OCI-LY7 (cell line): ENCODE results near the gene ODAM.

Experiments
- EZH2phosphoT487 ChIP-seq: fragments of 200-600 bp; sonication (generic); IDR thresholded peaks from 2 replicates; pipeline ENCODE4 v1.6.1; 2018; ENCODE audit warnings: low read depth, borderline replicate concordance, mild to moderate bottlenecking, mixed run types, antibody characterized with exemption, low read length, moderate library complexity, mixed read lengths
- TF ChIP-seq, protein P1 (sequence below): fragments of 200-600 bp; sonication (generic); conservative IDR thresholded peaks from 2 replicates; pipeline ENCODE4 v1.5.1; 2014; ENCODE audit warnings: mild to moderate bottlenecking, antibody characterized with exemption, low read length, moderate library complexity, mixed read lengths

DNA sequence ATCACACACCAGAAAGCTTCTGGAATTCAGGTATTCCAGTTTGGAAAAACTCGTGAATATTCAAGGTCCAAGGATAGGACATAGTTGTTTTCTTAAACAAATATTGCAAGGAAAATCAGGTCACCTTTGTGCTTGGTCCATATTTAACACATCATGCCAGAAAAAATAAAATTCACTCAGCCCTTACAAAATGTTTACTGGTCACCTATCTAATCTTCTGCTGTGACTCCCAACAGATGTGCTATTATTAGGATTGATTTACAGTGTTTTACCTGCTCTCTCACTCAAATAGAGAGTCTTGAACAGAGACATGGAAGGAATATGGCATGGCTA lies 56.4 kb downstream of the ODAM start:
- TF ChIP-seq, protein P1, sequence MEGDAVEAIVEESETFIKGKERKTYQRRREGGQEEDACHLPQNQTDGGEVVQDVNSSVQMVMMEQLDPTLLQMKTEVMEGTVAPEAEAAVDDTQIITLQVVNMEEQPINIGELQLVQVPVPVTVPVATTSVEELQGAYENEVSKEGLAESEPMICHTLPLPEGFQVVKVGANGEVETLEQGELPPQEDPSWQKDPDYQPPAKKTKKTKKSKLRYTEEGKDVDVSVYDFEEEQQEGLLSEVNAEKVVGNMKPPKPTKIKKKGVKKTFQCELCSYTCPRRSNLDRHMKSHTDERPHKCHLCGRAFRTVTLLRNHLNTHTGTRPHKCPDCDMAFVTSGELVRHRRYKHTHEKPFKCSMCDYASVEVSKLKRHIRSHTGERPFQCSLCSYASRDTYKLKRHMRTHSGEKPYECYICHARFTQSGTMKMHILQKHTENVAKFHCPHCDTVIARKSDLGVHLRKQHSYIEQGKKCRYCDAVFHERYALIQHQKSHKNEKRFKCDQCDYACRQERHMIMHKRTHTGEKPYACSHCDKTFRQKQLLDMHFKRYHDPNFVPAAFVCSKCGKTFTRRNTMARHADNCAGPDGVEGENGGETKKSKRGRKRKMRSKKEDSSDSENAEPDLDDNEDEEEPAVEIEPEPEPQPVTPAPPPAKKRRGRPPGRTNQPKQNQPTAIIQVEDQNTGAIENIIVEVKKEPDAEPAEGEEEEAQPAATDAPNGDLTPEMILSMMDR = no peak
- no peak for TF ChIP-seq EZH2phosphoT487
